Fibroblast of pulmonary artery (primary cell): ENCODE results near the gene PRRC2A.

Experiments
- DNase-seq: peaks from one replicate; pipeline ENCODE4 v3.0.0-alpha.2; 2010; ENCODE audit warnings: low read depth
- H3K4me3 ChIP-seq: replicated peaks from 2 replicates; pipeline ENCODE4 v1.5.1; 2011; ENCODE audit warnings: low read depth, mild to moderate bottlenecking, control low read depth, low read length, moderate library complexity
- CTCF ChIP-seq: IDR thresholded peaks from 2 replicates; pipeline ENCODE4 v1.5.1; 2011; ENCODE audit warnings: mild to moderate bottlenecking, control low read depth, low read length, inconsistent platforms; ENCODE audit errors: missing control alignments

Gene PRRC2A

GRCh38 chr6:31639449-31639861, 18.9 kb downstream of the PRRC2A start:
- H3K4me3 ChIP-seq = no peak overlapping the region
- no peak for TF ChIP-seq CTCF
- DNase-seq = no peak

DNA sequence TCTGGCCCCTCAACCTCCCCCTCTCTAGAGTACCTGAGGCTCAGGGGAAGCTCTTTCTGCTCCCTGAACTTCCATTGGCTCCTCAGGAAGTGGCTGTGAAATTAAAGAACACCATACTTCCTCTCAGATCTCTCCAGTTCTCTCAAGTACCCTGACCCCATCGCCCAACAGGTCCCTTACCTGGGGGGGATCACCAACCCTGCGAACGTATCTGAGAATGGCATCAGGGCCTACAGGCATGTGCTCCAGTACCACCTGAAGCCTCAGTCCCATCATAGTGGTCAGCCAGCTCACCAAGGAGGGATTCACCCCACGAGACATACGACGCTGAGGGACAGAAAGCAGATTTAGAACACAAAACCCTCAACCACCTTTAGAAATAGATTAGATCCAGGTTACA, 20.1 kb downstream of the PRRC2A start:
- H3K4me3 ChIP-seq = no peak overlapping the region
- DNase-seq = no peak
- no peak for TF ChIP-seq CTCF

DNA sequence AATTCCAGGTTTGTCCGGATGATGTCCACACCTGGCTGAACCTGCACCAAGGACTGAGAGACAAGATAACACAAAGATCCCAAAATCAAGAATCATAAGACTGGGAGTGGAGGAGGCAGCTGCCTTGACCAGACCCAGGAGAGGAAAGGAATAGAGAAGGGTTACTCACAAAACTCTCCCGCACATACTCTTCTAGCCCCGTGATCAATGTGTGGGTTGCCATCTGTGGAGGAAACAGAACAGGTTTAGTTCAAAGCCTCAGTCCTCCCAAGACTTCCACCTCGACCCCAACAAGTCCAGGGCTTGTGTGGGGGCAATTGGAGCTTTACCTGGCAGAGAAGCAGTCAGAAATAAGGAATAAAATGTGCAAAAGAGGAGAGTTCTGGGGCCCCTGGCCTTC, 20.9 kb downstream of the PRRC2A start:
- TF ChIP-seq CTCF = no peak
- no peak overlapping the region for H3K4me3 ChIP-seq
- DNase-seq = no peak

GRCh38 chr6:31642798-31643570, 22.5 kb downstream of the PRRC2A start:
- DNase-seq = no peak
- H3K4me3 ChIP-seq = no peak overlapping the region
- TF ChIP-seq CTCF = no peak

GRCh38 chr6:31643818-31644454, 23.4 kb downstream of the PRRC2A start:
- no peak overlapping the region for H3K4me3 ChIP-seq
- TF ChIP-seq CTCF = no peak
- no peak for DNase-seq

- H3K4me3 ChIP-seq = no peak overlapping the region
- no peak for TF ChIP-seq CTCF
- no peak for DNase-seq
Measured at GRCh38 chr6:31645325-31645724, 24.8 kb downstream of the PRRC2A start.

DNA sequence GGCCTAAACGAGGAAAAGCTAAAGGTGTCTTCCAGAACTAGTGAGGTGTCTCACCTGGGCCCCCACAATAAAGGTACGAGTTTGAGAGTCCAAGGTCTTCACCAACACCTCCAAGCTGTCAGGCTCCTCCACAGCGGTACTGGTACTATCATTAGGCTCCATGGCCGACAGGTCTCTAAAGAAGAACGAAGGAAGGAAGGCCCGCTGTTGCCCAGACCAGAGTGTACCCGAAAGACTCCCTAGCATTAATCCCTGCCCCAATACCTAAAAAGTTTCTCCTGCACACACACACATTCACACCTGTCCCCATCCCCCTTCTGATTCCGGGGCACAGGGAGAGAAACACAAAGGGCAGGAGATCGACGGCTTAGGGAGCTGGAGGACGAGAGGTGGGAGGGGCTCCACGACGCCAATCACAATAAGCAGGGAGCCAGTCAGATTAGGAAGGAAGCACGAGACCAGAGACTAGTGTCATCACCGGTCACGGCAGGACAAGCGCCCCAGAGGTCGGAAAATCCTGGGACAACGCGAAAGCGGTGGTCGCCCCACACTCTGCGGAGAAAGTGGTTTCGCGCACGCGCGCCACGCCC, 31.2 kb downstream of the PRRC2A start:
- no peak for TF ChIP-seq CTCF
- peak overlapping the region; percentile 75 for H3K4me3 ChIP-seq
- DNase-seq = peak; percentile 81
